ENCODE data around the gene HLA-DMB.

GRCh38 chr6:32936239-32937152 lies 4.3 kb downstream of the HLA-DMB start:
- TF ChIP-seq TAF1 (IDR thresholded peaks at IDR 0.05; ENCODE audit: low read depth) = no peak
- no peak for TF ChIP-seq TEAD4 (IDR thresholded peaks at IDR 0.05)
- no peak for TF ChIP-seq CREB1 (IDR thresholded peaks at IDR 0.05; ENCODE audit: low read depth)
- TF ChIP-seq FOXM1 (IDR thresholded peaks at IDR 0.05; ENCODE audit: borderline replicate concordance, low read depth) = no peak
- TF ChIP-seq RAD21 (IDR thresholded peaks at IDR 0.05; ENCODE audit: low read depth) = no peak
- TF ChIP-seq MAX (IDR thresholded peaks at IDR 0.05) = no peak
- no peak for TF ChIP-seq EP300 (IDR thresholded peaks at IDR 0.05; ENCODE audit: borderline replicate concordance)
- TF ChIP-seq TCF12 (IDR thresholded peaks at IDR 0.05; ENCODE audit: low read depth) = no peak
- TF ChIP-seq ZBTB7A (IDR thresholded peaks at IDR 0.05; ENCODE audit: low read depth) = no peak
- no peak for TF ChIP-seq REST (IDR thresholded peaks at IDR 0.05; ENCODE audit: low read depth)
- no peak for TF ChIP-seq EGR1 (IDR thresholded peaks at IDR 0.05)
- no peak for TF ChIP-seq YY1 (IDR thresholded peaks at IDR 0.05; ENCODE audit: low read depth)
- TF ChIP-seq USF1 (IDR thresholded peaks at IDR 0.05) = no peak
